Effector memory CD8-positive, alpha-beta T cell (primary cell): ENCODE results near the gene GNG12.

Experiments
- ATAC-seq: fragments of 150-1000 bp; cut with Tn5 transposase; replicated peaks from 2 replicates; pipeline ENCODE4 v1.10.0; 2021; ENCODE audit warnings: mild to moderate bottlenecking, moderate library complexity
- DNase-seq, 3 experiments: peaks; one replicate each; pipeline ENCODE4 v3.0.0; 2021
- H3K27ac Mint-ChIP-seq, 2 donors: one replicate each; pipeline ENCODE4 v1.8.0; 2022; ENCODE audit warnings: mild to moderate bottlenecking in 2 of 2, mixed read lengths in 2 of 2, moderate library complexity in 2 of 2
- H3K27me3 Mint-ChIP-seq, 2 donors: one replicate each; pipeline ENCODE4 v1.8.0; 2022; ENCODE audit warnings: mixed read lengths in 2 of 2
- H3K36me3 Mint-ChIP-seq: one replicate; pipeline ENCODE4 v1.8.0; 2022; ENCODE audit warnings: mild to moderate bottlenecking, moderate library complexity, mixed read lengths; ENCODE audit not compliant: insufficient read depth
- H3K4me1 Mint-ChIP-seq, 2 donors: one replicate each; pipeline ENCODE4 v1.8.0; 2022; ENCODE audit warnings: low read depth in 2 of 2, mixed read lengths in 2 of 2
- H3K4me3 Mint-ChIP-seq, 2 donors: one replicate each; pipeline ENCODE4 v1.8.0; 2022; ENCODE audit warnings: mild to moderate bottlenecking in 2 of 2, mixed read lengths in 2 of 2, moderate library complexity in 2 of 2
- H3K9me3 Mint-ChIP-seq, 2 donors: one replicate each; pipeline ENCODE4 v1.8.0; 2022; ENCODE audit warnings: mixed read lengths in 2 of 2
- total RNA-seq, 9 experiments: gene quantifications; one replicate each; lab custom pipeline; 2026; lab: John Stamatoyannopoulos, UW

GNG12 gene
- 0 to 4.5 (median 0.55) reads per million in 9 experiments for total RNA-seq

DNA sequence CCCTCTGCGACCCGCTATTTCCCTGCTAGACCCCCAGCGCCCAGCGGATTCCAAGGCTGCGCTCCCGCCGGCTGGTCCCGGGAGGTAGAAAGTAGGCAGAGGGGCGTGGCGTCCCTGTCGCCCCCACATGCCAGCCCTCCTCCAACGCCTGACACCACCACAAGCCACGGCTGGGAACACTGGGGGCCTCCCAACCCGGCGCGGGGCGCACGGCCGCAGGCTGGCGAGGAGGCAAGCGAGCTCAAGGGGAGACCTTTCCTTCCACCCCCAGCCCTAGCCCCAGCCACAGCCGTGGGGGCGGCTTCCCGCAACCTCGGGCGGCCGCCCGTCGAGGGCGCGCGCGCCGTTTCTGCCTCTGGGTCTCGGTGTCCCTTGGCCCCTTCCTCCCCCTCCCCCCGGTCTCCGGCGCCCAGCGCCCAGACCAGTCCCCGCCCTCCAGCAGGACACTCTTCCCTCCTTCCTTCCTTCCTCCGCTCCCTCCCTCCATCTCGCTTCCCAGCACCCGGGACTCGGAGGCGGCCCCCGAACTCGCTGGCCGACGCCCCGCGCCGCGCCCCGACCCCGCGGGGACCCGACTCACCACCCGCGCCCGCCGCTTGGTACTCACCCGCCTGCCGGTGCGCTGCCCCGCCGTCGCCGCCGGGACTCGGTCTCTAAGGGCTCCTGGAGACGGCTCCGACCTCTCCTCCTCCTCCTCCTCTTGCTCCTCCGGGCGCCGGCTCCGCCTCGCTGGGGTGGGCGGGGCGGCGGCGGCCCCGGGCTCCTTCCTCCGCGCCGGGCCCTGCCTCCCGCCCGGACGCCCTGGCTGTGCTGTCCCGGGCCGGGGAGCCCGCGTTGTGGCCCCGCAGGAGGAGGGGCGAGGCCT lies at the start of gene GNG12:
GNG12 (minus strand) TSS at position 731 of the 865 bp plus-strand sequence. CDS start 125,781 bp downstream, outside the sequence.
- peaks cover 9 to 11% of the 10 kb centered on the region in 2 donors for H3K4me1 Mint-ChIP-seq
- ATAC-seq (peak; percentile 27), DNase-seq (no peak)
- peaks cover 60 to 72% of the 10 kb centered on the region in 2 donors for H3K27me3 Mint-ChIP-seq
- no peaks in the 10 kb centered on the region for H3K36me3 Mint-ChIP-seq
- H3K9me3 Mint-ChIP-seq: no peaks in the 10 kb centered on the region
- H3K4me3 Mint-ChIP-seq: peak within 1 kb of the TSS; percentile 71 to 72
- H3K27ac Mint-ChIP-seq: no peak within 1 kb of the TSS

DNA sequence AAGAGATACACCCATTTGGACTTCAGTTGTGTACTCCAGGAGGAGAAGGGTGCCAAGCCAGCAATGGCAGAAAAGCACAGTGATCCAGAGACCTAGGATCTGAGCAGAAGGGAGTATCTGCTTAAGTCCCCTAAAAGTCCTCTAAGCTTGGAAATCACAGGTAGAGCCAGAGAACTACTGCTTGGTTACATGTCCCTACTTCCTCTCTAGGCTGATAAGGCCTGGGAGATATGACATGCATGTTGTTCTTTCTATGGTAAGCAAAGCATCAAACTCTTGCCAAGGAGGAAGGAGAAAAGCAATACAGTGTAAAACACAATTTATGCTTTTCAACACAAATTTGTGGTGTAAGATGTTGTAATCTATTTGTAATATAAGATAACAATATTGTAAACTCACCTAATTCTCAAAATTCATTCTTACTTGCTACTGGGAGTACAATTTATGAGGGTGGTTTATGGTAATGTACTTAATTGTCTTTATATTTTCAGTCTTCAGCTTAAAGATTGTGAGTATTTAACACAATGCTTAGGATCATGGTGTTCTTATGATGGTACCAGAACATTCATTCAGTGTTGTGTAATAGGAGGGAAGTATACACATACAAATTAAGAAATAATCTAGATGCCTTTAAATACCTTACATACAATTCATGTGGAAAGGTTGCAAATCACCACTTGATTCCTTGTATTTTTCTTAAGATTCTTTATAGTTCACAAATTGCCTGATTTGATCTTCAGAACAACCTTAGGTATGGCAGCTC lies 49.1 kb upstream of the GNG12 start:
- no peaks in the 10 kb centered on the region for H3K4me1 Mint-ChIP-seq
- ATAC-seq (no peak), DNase-seq (no peak)
- peaks cover 0 to 4% of the 10 kb centered on the region in 2 donors for H3K9me3 Mint-ChIP-seq
- H3K36me3 Mint-ChIP-seq: no peaks in the 10 kb centered on the region
- H3K4me3 Mint-ChIP-seq: no peak overlapping the region
- peaks cover 7 to 15% of the 10 kb centered on the region in 2 donors for H3K27me3 Mint-ChIP-seq
- H3K27ac Mint-ChIP-seq: no peak overlapping the region

DNA sequence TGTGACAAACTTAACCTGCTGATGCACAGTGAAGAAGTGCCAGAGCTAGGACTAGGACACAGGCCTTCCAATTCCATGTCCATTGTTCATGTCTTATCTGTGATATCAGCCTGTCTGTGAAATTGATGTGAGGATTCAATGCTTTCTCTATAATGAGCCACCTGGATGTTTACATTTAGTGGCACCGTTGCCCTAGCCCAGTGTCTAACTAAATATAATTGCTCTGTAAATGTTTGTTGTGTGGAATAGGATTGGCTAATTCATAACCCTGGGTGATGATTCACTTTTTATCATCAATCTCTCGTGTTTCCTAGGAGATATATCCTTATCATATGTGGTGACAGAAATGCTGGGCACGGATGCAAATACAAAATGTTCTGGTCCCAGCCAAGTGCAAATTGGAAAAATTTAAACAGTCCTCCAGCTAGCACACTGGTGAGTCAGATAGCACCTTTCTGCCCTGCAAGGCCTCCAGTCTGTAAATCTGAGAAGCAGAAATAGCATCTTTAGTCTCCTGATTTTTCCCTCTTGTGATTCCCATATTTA lies 46.9 kb upstream of the GNG12 start:
- Mint-ChIP-seq H3K4me3 (no peak overlapping the region), H3K36me3 (no peaks in the 10 kb centered on the region), H3K27ac (no peak overlapping the region), H3K4me1 (no peaks in the 10 kb centered on the region), H3K27me3 (peaks cover 10 to 19% of the 10 kb centered on the region in 2 donors), H3K9me3 (peaks cover 3 to 6% of the 10 kb centered on the region in 2 donors)
- no peak for DNase-seq
- ATAC-seq: no peak

DNA sequence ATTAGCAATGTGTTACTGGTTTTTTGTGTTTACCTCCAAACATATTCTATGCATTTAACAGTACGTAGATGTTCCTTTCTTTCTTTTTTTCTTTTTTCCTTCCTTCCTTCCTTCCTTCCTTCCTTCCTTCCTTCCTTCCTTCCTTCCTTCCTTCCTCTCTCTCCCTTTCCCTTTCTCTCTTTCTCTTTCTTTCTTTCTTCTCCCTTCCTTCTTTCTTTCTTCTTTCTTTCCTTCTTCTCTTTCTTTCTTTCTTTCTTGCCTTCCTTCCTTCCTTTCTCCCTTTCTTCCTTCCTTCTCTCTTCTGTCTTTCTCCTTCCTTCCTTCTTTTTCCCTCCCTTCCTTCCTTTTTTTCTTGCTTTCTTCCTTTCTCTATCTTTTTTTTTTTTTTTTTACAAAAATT lies 46.2 kb upstream of the GNG12 start:
- ATAC-seq: no peak
- H3K9me3 Mint-ChIP-seq: peaks cover 7% of the 10 kb centered on the region in 2 donors
- no peaks in the 10 kb centered on the region for H3K36me3 Mint-ChIP-seq
- H3K27me3 Mint-ChIP-seq: peaks cover 14 to 15% of the 10 kb centered on the region in 2 donors
- H3K27ac Mint-ChIP-seq: no peak overlapping the region
- DNase-seq: no peak
- no peaks in the 10 kb centered on the region for H3K4me1 Mint-ChIP-seq
- no peak overlapping the region for H3K4me3 Mint-ChIP-seq

DNA sequence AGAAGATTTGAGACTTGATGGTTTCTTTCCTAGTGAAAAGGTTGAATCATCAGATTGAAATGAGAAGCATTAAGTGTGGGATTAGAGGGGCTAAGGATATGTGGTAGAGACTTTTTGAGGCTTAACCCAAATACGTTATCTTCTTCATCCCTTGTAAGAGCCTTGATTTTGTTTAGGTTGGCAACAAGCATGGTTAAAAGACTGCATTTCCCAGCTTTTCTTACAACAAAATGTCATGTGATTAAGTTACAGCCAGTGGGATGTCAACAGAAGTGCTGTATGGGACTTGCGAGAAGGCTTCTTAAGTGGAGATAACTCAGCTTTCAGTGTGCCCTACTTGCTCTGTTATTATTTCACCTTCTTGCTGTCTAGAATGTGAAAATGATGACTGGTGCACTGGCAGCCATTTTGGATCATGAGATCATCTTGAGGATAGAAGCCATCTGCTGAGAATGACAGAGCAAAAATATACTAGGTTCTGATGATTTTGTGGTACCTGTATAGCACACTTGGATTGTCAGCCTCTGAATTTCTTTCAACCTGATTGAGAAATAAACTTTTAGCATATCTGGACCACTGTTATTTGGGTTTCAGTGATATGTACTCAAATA lies 41.3 kb upstream of the GNG12 start:
- peaks cover 7 to 12% of the 10 kb centered on the region in 2 donors for H3K27me3 Mint-ChIP-seq
- ATAC-seq: no peak
- H3K9me3 Mint-ChIP-seq: peaks cover 5 to 7% of the 10 kb centered on the region in 2 donors
- no peak overlapping the region for H3K27ac Mint-ChIP-seq
- DNase-seq: no peak
- H3K4me3 Mint-ChIP-seq: no peak overlapping the region
- H3K4me1 Mint-ChIP-seq: no peaks in the 10 kb centered on the region
- no peaks in the 10 kb centered on the region for H3K36me3 Mint-ChIP-seq

DNA sequence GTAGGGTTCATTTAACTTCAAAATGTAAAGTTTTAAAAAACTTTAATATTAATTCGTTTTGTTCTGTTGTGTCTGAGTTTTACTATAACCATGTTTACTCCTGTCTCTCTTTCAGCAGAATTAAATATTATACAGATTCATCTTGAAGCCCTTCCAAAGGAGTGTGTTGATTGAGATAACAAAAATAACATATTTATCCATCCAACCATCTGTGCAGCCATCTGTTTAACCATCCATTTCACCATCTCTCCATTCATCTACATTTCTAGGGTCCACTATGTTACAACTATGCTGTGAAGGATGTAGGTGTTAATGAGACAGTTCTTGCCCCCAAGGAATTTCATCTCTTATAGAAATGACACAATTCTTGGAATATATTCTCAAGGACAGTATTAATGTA lies 36.0 kb upstream of the GNG12 start:
- Mint-ChIP-seq H3K4me3 (no peak overlapping the region), H3K27ac (no peak overlapping the region), H3K27me3 (peaks cover 14 to 18% of the 10 kb centered on the region in 2 donors), H3K36me3 (no peaks in the 10 kb centered on the region), H3K4me1 (no peaks in the 10 kb centered on the region), H3K9me3 (peaks cover 0 to 2% of the 10 kb centered on the region in 2 donors)
- DNase-seq (no peak), ATAC-seq (no peak)

DNA sequence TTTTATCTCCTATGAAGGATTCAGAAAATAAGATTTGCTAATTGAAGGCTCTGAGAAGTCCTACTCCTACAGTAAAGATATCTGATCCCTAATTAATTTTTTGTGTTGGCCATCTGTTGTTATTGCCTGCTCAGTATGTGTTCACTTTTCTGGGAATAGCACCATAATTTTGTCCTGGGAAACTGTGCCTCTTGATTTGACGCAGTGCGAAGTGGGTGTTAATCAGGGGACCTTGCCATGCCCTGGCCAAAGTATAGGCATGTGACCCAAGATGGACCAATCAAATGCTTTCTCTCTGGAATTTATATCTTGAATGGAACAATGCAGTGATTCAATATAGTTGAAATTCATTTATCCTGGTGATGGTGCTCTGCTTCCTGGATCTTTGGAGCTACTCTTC lies 30.4 kb upstream of the GNG12 start:
- no peaks in the 10 kb centered on the region for H3K9me3 Mint-ChIP-seq
- no peak overlapping the region for H3K4me3 Mint-ChIP-seq
- H3K27ac Mint-ChIP-seq: no peak overlapping the region
- H3K27me3 Mint-ChIP-seq: peaks cover 21 to 22% of the 10 kb centered on the region in 2 donors
- DNase-seq (no peak), ATAC-seq (no peak)
- H3K4me1 Mint-ChIP-seq: no peaks in the 10 kb centered on the region
- no peaks in the 10 kb centered on the region for H3K36me3 Mint-ChIP-seq

DNA sequence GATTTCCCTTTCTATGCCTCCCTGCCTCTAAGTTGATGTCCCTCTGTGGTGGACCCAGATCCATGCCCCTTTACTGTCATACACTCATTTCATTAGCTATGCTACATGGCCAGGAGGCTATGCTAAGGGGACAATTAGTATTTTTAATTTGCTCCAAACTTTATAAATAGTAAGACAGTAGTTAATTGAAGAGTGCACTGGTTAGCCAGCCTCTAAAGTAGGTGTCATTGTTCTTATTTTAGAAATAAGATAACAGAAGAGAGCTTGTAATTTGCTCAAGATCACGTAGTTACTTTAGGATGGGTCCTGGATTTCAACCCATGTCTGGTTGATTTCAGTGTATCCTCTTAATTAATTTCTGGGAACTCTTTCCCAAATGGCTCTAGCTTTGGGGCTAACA lies 29.4 kb upstream of the GNG12 start:
- Mint-ChIP-seq H3K4me1 (no peaks in the 10 kb centered on the region), H3K27ac (no peak overlapping the region), H3K27me3 (peaks cover 22 to 25% of the 10 kb centered on the region in 2 donors), H3K9me3 (no peaks in the 10 kb centered on the region), H3K36me3 (no peaks in the 10 kb centered on the region), H3K4me3 (no peak overlapping the region)
- ATAC-seq: no peak
- DNase-seq: no peak

DNA sequence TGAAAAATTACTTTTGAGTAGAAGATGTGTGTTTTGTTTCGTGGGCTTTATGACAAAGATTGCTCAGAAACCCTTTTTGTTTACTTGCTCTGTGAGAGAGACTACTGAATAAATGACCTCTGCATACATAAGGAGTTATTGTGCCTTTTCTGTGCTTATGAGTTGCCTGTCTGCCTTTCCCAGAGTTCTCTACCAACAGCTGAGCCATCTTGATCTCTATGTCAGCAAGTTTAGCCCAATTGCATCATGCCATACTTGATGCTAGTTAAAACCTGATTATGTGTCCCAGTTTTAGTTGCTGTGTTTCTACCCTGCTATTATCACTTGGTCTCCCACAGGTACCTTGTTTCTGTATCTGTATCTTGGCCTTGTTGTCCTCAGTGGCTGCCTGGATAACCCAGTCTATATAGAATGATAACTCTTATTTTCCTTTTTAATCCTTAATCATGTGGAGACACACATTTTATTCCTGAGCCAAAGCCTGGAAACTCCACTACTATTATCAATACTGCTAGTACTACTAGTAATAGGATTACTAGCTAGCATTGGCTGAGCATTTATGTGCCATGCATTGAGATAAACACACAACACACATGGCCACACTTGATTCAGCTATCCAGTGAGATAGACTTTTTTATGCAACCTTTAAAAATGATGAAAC lies 28.7 kb upstream of the GNG12 start:
- Mint-ChIP-seq H3K4me1 (no peaks in the 10 kb centered on the region), H3K36me3 (no peaks in the 10 kb centered on the region), H3K27me3 (peaks cover 22 to 25% of the 10 kb centered on the region in 2 donors), H3K4me3 (no peak overlapping the region), H3K9me3 (no peaks in the 10 kb centered on the region), H3K27ac (no peak overlapping the region)
- no peak for DNase-seq
- no peak for ATAC-seq

DNA sequence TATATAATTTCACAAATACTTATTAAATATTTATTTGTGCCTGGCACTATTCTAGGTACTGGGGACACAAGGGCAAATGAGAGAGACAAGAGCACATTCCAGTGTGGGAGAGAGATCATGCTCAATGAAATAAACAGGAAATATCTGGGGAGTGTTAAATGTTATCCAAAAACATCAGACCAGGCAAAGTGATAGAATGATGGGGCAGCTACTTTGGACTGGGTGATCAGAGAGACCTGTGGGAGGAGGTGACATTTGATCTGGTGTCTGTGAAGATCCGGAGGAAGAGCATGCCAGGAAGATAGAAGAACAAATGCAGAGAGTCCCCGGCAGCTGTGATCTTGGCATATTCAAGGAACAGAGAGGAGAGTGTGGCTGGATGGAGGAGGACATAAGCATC lies 27.5 kb upstream of the GNG12 start:
- ATAC-seq (no peak), DNase-seq (no peak)
- Mint-ChIP-seq H3K27me3 (peaks cover 23 to 27% of the 10 kb centered on the region in 2 donors), H3K4me3 (no peak overlapping the region), H3K4me1 (no peaks in the 10 kb centered on the region), H3K36me3 (no peaks in the 10 kb centered on the region), H3K27ac (no peak overlapping the region), H3K9me3 (no peaks in the 10 kb centered on the region)

DNA sequence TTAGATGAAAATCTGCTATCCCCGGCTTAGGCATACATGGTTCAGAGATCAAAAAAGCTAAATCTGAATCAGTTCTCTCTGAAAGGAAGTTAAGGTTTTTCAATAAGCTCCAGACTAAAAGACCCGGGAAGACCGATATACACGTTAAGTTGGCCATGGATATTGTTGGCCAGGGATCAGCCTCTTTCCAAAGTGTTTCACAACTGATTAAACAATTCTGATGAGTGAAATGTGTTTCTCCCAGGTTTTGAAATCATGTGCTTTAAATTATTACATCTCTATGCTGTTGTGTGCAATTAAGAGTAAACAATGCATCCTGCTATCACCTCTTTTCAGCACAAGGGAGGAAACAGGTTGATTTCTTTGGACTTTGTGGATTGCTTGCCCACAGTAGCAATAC lies 23.7 kb upstream of the GNG12 start:
- no peaks in the 10 kb centered on the region for H3K9me3 Mint-ChIP-seq
- ATAC-seq: no peak
- no peak overlapping the region for H3K27ac Mint-ChIP-seq
- no peaks in the 10 kb centered on the region for H3K4me1 Mint-ChIP-seq
- no peak overlapping the region for H3K4me3 Mint-ChIP-seq
- no peaks in the 10 kb centered on the region for H3K36me3 Mint-ChIP-seq
- no peak for DNase-seq
- H3K27me3 Mint-ChIP-seq: peaks cover 15 to 22% of the 10 kb centered on the region in 2 donors

DNA sequence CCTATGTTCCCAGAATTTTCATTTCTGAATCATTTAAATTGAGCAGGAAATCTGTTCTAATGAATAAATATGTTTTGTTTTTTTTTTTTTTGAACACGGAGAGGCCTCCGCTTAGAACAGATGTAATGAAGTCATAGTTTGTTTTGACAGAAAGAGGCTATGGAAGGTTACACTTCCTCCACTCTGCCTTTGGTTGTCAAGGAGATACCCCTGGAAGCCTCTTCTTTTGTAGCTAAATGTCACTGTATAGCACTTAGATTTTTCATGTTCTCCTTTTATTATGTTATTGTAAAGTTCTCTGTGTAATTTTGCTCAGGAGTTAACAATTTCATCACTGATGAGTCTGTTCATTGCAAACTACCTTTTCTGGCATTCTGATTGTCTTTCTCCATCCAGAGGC lies 22.7 kb upstream of the GNG12 start:
- Mint-ChIP-seq H3K4me1 (no peaks in the 10 kb centered on the region), H3K27me3 (peaks cover 15 to 22% of the 10 kb centered on the region in 2 donors), H3K27ac (no peak overlapping the region), H3K36me3 (no peaks in the 10 kb centered on the region), H3K4me3 (no peak overlapping the region), H3K9me3 (no peaks in the 10 kb centered on the region)
- DNase-seq (no peak), ATAC-seq (no peak)

DNA sequence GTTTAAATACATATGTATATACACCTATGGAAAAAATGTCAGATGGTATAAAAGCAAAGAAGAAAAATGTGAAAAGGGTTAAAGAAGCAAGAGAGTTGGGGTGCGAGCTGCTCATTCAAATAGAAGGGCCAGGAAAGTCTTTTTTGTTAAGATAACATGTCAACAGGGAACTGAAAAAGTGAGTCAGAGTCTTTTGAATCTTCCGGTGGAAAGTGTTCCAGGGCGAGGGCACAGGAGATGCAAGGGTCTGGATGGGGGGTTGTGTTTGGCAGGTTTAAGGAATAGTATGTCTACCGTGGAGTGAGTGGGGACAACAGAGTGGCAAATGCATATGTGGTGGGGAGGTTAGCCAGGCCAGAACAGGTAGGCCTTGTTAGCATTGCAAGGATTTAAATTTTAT lies 22.2 kb upstream of the GNG12 start:
- no peak overlapping the region for H3K27ac Mint-ChIP-seq
- H3K9me3 Mint-ChIP-seq: no peaks in the 10 kb centered on the region
- H3K36me3 Mint-ChIP-seq: no peaks in the 10 kb centered on the region
- peaks cover 15 to 22% of the 10 kb centered on the region in 2 donors for H3K27me3 Mint-ChIP-seq
- DNase-seq: no peak
- no peak for ATAC-seq
- no peak overlapping the region for H3K4me3 Mint-ChIP-seq
- H3K4me1 Mint-ChIP-seq: no peaks in the 10 kb centered on the region
